Measurements from ENCODE around the gene IL17RC. TPM values are rescaled to one million over a fixed set of nuclear protein-coding genes. Genes with fewer than 3 reads are reported as not detected.

IL17RC gene
- total and polyA plus RNA-seq, 2 of the 4 experiments (the other 2 are of a cell fraction), result 20.8 to 28.3 TPM

Small RNA genes within 50 kb of the gene (microRNA-seq; reads per million reads assigned to microRNA genes)
- not detected for gene RNU6-882P (ENCODE audit: insufficient read depth, insufficient read length)

Small RNA genes within 50 kb of the gene (small RNA-seq; reads per million reads assigned to genes)
- gene RNU6-882P, result 0 reads per million in 5 experiments

Other genes starting within 250 kb of the IL17RC start
- not detected in 2 replicates for gene CPNE9, start 213.3 kb upstream of the IL17RC start, total RNA-seq (2012; rRNA removed)
- gene CPNE9, start 213.3 kb upstream of the IL17RC start, polyA plus RNA-seq (2012; rRNA removed), result not detected in 2 replicates
- 15.6 and 16.4 TPM in 2 replicates for gene BRPF1, start 185.4 kb upstream of the IL17RC start, total RNA-seq (2012; rRNA removed)
- 13.6 and 15.1 TPM in 2 replicates for gene BRPF1, start 185.4 kb upstream of the IL17RC start, polyA plus RNA-seq (2012; rRNA removed)
- 14.9 and 15.8 TPM in 2 replicates for gene OGG1, start 167.1 kb upstream of the IL17RC start, total RNA-seq (2012; rRNA removed)
- 25.6 and 28.2 TPM in 2 replicates for gene OGG1, start 167.1 kb upstream of the IL17RC start, polyA plus RNA-seq (2012; rRNA removed)
- gene CAMK1, start 147.2 kb upstream of the IL17RC start, total RNA-seq (2012; rRNA removed), result 28.9 and 33.3 TPM in 2 replicates
- gene CAMK1, start 147.2 kb upstream of the IL17RC start, polyA plus RNA-seq (2012; rRNA removed), result 36.4 and 41.2 TPM in 2 replicates
- gene TADA3, start 124.6 kb upstream of the IL17RC start, total RNA-seq (2012; rRNA removed), result 69.7 and 83.0 TPM in 2 replicates
- gene TADA3, start 124.6 kb upstream of the IL17RC start, polyA plus RNA-seq (2012; rRNA removed), result 68.0 and 69.7 TPM in 2 replicates
- 383 and 405 TPM in 2 replicates for gene ARPC4, start 124.0 kb upstream of the IL17RC start, total RNA-seq (2012; rRNA removed)
- gene ARPC4, start 124.0 kb upstream of the IL17RC start, polyA plus RNA-seq (2012; rRNA removed), result 160 and 188 TPM in 2 replicates
- 5.8 and 6.8 TPM in 2 replicates for gene TTLL3, start 106.8 kb upstream of the IL17RC start, total RNA-seq (2012; rRNA removed)
- 37.4 and 43.4 TPM in 2 replicates for gene TTLL3, start 106.8 kb upstream of the IL17RC start, polyA plus RNA-seq (2012; rRNA removed)
- 30.3 and 30.8 TPM in 2 replicates for gene RPUSD3, start 73.1 kb upstream of the IL17RC start, total RNA-seq (2012; rRNA removed)
- gene RPUSD3, start 73.1 kb upstream of the IL17RC start, polyA plus RNA-seq (2012; rRNA removed), result 49.4 and 53.0 TPM in 2 replicates
- gene CIDEC, start 36.8 kb upstream of the IL17RC start, total RNA-seq (2012; rRNA removed), result not detected in 2 replicates
- 0.09 TPM in 1 of 2 replicates, not detected in the other for gene CIDEC, start 36.8 kb upstream of the IL17RC start, polyA plus RNA-seq (2012; rRNA removed)
- gene JAGN1, start 26.5 kb upstream of the IL17RC start, total RNA-seq (2012; rRNA removed), result 39.3 and 40.5 TPM in 2 replicates
- gene JAGN1, start 26.5 kb upstream of the IL17RC start, polyA plus RNA-seq (2012; rRNA removed), result 30.3 and 32.7 TPM in 2 replicates
- gene IL17RE, start 14.2 kb upstream of the IL17RC start, total RNA-seq (2012; rRNA removed), result 0.90 and 1.1 TPM in 2 replicates
- 7.2 and 8.6 TPM in 2 replicates for gene IL17RE, start 14.2 kb upstream of the IL17RC start, polyA plus RNA-seq (2012; rRNA removed)
- gene CRELD1, start 16.7 kb downstream of the IL17RC start, total RNA-seq (2012; rRNA removed), result 8.6 and 9.4 TPM in 2 replicates
- 25.2 and 25.7 TPM in 2 replicates for gene CRELD1, start 16.7 kb downstream of the IL17RC start, polyA plus RNA-seq (2012; rRNA removed)
- 0.72 and 1.4 TPM in 2 replicates for gene PRRT3, start 35.3 kb downstream of the IL17RC start, total RNA-seq (2012; rRNA removed)
- 4.1 and 4.2 TPM in 2 replicates for gene PRRT3, start 35.3 kb downstream of the IL17RC start, polyA plus RNA-seq (2012; rRNA removed)
- gene EMC3, start 69.7 kb downstream of the IL17RC start, total RNA-seq (2012; rRNA removed), result 78.9 and 152 TPM in 2 replicates
- gene EMC3, start 69.7 kb downstream of the IL17RC start, polyA plus RNA-seq (2012; rRNA removed), result 83.3 and 96.7 TPM in 2 replicates
- 18.9 and 19.7 TPM in 2 replicates for gene FANCD2, start 109.3 kb downstream of the IL17RC start, total RNA-seq (2012; rRNA removed)
- gene FANCD2, start 109.3 kb downstream of the IL17RC start, polyA plus RNA-seq (2012; rRNA removed), result 7.2 and 8.9 TPM in 2 replicates
- not detected in 2 replicates for gene FANCD2OS, start 191.2 kb downstream of the IL17RC start, total RNA-seq (2012; rRNA removed)
- not detected in 2 replicates for gene FANCD2OS, start 191.2 kb downstream of the IL17RC start, polyA plus RNA-seq (2012; rRNA removed)
- gene BRK1, start 198.6 kb downstream of the IL17RC start, total RNA-seq (2012; rRNA removed), result 81.4 and 123 TPM in 2 replicates
- 195 and 235 TPM in 2 replicates for gene BRK1, start 198.6 kb downstream of the IL17RC start, polyA plus RNA-seq (2012; rRNA removed)
- gene VHL, start 224.7 kb downstream of the IL17RC start, total RNA-seq (2012; rRNA removed), result 11.8 and 19.2 TPM in 2 replicates
- 8.9 and 11.7 TPM in 2 replicates for gene VHL, start 224.7 kb downstream of the IL17RC start, polyA plus RNA-seq (2012; rRNA removed)
- 8.1 and 8.6 TPM in 2 replicates for gene IRAK2, start 247.8 kb downstream of the IL17RC start, total RNA-seq (2012; rRNA removed)
- gene IRAK2, start 247.8 kb downstream of the IL17RC start, polyA plus RNA-seq (2012; rRNA removed), result 6.9 and 7.8 TPM in 2 replicates